Measurements from ENCODE around the gene GPR42.
A peak's percentile ranks its signal among the peaks of the same experiment; 100 is the strongest.
"Not testable (repeated sequence)": the region's sequence is repeated elsewhere in the genome, so short reads cannot be mapped to it uniquely, and the experiment has no call there.

Gene GPR42

DNA sequence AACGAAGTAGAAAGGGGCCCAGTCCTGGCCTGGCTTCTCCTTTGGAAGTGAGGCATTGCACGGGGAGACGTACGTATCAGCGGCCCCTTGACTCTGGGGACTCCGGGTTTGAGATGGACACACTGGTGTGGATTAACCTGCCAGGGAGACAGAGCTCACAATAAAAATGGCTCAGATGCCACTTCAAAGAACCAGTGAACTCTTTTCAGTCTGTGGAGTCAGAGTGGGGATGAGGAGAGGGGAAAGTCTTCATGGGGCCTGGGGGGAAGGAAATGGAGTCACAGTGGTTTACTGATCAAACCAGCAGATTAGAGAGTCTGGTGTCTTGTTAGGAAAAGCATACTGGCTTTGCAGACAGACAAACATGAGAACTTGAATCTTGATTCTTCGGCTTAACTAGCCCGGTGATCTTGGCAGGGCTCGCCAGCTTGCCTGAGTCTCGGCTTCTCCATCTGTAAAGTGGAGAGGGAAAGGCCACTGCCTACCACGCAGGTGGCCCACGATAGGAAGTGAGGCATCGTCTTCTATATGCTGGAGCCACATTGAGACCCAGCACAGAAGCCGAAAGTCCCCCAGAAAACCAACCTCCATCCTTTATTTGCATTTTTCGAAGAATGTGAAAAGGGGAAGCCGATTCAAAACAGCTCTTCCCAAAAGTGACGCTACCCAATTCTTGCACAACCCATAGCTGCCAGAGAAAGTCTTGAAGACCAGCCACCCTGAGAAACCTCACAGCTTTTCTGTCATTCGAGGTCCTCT is 23.5 kb upstream of the GPR42 start, which contains the start of gene FFAR1:
Gene FFAR1 (plus strand): TSS at position 732 of the 759 bp plus-strand sequence. CDS start 3,650 bp downstream, outside the sequence.
- DNase-seq (ENCODE audit: low spot score): peak; percentile 40

DNA sequence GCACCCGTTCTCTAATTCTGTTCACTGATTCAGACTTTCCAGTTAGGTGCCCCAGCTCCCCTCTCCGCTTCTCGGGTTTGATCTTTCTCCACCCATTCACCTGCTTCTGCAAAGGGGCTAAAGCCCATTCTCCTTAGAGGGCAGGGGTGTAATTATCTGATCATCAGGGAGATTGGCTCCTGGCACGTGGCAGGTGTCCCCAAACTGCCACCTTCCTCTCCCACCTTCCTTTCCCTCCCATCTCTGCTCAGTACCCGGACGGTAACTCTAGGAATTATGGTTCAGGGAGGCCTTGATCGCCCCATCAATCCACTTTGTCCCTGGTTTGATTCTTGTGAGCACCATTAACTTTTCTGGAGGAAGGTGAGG is 23.0 kb upstream of the GPR42 start:
- no peak for DNase-seq (ENCODE audit: low spot score)

DNA sequence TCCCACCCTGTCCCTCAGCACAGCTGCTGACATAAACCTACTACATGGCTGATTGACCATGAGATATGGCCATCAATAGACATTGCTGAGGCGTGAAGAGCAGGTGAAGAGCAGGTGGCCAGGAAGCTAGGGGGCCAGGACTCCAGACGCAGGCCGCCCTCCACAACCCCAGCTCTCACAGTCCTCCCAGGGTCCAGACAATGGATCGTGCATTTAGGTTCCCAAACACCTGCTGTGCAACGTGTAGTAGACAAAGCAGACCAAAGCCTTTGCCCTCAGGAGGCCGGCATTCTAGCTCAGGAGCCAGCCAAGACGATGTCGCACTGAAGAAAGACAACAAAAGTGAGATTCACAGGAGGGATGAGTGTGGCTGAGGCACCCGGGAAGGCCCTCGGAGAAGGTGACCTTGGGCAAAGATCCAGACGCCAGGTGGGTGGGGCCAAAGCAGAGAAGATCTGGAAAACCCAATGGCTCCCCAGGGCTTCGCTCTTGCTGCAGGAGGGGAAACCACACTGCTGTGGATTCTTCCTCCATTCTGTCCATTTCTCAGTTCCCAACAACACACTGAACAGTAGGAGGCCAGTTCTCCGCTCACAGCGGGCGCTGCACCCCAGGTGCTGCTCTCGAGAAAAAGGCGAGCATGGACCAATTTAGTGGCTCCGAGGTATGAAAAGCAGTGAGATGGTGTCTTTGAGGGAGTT is 21.8 kb upstream of the GPR42 start:
- no peak for DNase-seq (ENCODE audit: low spot score)

DNA sequence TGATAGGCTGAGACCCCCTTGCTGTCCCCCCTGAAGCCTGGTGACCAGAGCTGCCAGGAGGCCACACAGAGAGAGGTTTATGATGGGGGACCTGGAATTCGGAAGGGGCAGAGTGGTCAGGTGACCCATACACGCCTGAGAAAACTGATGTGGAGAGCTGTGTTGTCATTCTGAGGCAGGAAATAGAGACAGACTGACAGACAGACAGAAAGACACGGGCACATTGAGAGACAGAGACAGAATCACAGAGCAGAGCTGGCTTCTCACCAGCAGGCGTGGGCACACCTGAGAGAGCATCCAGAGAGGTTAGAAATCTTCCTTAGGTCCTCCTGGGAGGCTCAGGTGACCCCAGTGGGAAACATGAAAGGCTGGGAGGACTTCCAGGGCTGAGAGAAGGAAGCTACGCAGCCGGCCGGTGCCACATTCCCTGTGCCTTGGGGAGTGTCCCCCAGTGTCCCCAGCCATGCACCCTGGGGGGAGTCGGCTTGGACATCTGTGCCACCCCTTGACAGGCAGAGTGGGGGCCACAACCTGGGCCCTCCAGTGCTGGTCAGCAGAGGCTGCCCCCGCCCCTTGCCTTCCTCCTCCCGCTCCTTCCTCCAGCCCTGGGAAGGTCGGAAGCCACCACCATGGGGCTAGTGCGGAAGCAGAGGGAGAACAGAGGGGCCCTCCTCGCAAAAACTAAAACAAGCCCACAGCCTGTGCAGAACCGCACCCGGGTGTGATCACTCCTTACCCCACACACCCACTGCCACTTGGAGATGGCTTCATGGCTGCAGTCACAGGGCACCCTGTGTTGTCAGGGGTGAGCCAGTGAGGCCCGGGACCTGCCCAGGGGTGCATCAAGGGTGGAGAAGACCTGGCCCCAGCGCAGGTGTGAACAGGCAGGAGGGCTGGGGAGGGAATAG is 21.0 kb upstream of the GPR42 start:
- DNase-seq (ENCODE audit: low spot score): no peak

DNA sequence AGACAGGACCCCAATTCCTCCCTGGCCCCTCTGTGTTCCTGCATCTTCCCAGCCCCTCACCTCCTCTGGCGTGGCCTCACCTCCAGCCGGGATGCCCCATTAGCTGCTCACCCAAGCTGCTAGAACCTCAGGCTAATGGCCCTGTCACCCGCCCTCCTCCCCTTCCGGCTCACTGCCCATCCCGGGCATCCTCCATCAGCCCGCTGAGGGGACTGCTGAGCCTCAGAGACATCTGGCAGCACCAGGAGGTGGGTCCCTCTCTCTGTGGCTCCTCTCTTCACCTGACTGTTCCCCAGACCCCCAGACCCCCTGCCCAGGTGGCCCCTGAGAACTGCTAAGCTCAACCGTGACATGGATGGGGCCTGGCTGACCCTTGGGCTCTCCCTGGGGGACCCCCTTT is 20.3 kb upstream of the GPR42 start:
- no peak for DNase-seq (ENCODE audit: low spot score)

DNA sequence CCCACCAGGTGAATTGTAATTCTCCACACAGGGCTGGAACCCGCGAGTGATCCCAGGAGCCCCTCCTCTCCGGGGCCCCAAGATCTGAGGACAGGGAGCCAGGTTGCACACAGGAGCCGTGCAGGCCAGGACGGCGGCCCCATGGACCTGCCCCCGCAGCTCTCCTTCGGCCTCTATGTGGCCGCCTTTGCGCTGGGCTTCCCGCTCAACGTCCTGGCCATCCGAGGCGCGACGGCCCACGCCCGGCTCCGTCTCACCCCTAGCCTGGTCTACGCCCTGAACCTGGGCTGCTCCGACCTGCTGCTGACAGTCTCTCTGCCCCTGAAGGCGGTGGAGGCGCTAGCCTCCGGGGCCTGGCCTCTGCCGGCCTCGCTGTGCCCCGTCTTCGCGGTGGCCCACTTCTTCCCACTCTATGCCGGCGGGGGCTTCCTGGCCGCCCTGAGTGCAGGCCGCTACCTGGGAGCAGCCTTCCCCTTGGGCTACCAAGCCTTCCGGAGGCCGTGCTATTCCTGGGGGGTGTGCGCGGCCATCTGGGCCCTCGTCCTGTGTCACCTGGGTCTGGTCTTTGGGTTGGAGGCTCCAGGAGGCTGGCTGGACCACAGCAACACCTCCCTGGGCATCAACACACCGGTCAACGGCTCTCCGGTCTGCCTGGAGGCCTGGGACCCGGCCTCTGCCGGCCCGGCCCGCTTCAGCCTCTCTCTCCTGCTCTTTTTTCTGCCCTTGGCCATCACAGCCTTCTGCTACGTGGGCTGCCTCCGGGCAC is 19.3 kb upstream of the GPR42 start:
- no peak for DNase-seq (ENCODE audit: low spot score)

DNA sequence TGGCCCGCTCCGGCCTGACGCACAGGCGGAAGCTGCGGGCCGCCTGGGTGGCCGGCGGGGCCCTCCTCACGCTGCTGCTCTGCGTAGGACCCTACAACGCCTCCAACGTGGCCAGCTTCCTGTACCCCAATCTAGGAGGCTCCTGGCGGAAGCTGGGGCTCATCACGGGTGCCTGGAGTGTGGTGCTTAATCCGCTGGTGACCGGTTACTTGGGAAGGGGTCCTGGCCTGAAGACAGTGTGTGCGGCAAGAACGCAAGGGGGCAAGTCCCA is 18.8 kb upstream of the GPR42 start:
- no peak for DNase-seq (ENCODE audit: low spot score)

DNA sequence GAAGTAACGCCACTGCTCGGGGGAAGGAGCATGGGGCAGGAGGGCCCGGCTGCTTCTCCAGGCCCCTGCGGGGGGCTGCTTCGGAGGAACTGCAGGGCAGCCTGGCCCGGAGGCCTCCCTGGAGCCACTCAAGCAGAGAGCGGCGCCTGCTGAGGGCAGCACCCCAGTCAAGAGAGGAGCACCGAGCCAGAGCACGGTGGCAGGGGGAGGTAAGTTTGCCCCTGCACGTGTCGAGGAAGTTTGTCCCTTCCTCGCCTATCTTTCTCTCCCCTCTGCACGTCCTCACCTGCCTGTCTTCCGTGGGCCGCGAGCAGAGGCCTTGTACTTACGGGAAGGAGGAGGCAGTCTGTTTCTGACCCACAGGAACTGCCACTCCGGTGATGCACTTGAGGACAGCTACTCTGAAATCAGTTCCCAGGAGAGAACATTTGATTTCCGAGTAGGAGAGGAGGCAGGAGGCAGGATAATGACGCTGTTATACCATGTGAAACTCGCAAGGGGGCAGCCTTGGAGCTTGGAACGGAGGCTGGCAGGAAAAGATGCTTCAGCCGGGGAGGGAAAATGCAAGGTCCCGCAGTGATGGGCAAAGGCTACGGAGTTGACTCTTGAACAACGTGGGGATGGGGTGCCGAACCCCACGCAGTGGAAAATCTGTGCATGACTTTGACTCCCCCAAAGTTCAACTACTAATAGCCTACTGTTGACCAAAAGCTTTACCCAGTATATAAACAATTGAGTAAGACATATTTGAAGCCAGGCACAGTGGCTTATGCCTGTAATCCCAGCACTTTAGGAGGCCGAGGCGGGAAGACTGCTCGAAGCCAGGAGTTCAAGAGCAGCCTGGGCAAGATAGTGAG is 18.2 kb upstream of the GPR42 start:
- DNase-seq (ENCODE audit: low spot score): peak; percentile 89

DNA sequence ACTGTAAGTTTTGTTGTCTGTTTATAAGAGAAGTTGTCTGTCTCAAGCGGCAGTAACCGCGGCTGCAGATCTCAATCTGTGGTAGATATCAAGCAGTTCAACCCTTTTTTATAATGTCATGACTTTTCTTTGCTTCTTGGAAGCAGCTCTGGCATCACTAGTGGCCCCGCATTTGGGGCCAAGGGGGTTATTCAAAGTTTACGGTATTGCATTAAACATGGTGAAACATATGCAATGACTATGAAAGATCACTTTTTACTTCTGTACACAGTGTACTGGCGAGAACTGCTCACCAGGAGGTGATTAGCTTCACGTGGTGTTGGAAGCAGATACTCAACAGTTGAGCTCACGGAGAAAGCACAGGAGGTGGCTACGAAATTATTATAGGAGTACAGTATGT is 17.2 kb upstream of the GPR42 start:
- no peak for DNase-seq (ENCODE audit: low spot score)

DNA sequence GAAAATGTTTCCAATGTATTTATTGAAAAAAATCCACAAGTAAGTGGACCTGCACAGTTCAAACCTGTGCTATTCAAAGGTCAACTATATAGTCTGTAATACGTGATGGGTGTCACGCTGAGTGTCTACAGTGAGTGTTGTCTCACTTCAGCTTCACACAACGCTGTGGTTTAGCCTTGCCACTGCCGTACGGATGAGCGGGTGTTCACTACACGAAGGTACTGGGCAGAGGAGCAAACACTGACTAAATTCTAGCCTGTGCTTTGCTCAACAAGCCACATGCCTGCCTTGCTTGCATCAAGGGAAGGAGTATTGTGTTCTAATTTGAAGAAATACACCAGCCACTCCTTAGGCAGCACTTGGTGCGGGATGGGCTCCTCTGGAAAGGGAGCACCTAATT is 16.0 kb upstream of the GPR42 start:
- no peak for DNase-seq (ENCODE audit: low spot score)

DNA sequence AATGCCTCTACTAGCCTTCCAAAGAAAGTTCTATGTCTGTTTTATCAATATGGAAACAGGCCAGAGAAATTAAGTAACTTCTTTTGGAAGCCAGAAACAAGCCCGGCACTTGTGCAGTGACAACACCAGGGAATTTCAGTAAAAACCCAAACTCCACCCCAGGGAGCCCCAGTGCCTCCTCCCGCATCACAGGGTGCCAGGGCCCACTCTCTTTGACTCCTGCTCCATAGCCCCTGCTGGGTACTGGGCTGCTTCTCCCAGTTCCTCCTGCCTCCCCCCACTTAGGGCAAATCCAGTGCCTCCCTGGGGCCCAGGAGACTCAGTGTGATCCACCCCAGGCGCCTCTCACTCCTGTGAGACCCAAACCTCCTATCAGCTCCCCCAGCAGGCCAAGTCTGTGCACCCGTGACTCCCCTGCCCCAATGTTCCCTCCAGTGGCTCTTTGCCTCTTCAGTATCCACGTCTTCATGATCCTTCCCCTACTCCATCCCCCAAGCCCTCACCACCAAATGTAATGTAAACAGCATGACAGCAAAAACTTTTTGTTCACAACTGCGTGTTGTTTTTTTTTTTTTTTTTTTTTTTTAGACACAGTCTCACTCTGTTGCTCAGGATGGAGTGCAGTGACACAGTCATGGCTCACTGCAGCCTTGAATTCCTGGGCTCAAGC is 14.9 kb upstream of the GPR42 start:
- no peak for DNase-seq (ENCODE audit: low spot score)

DNA sequence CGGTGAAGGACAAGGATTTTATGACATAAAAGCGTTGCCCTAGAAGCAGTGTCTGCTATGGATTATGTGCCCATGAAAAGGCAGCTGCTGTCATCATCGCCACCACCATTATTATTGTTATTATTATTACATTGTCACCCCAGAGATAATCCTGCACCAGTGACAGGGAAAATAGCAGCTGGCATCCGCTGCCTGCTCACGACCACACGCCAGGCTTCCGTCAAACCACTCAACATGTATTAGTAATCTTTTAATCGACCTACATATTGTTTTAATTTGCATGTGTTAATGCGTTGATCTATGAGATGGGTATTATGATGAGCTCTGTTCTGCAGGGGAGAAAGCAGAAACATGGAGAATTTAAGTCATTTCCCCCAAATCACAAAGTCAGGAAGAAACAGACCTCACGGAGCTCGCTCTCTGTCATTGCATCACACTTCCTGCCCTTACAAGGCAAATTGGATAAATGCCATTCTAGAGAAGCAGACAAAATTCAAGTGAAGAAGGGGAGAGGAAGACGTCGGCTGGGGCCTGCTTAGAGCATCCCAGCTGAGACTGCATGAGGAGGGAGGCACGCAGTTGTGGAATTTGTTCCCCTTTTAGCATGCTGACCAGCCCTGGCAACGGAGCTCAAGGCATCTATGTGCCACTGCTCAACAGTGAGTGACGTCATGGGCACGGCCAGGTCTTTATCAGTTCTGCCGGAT is 12.8 kb upstream of the GPR42 start, which contains the start of gene FFAR3:
Gene FFAR3 (plus strand): TSS at position 594 of the 707 bp plus-strand sequence. CDS start 431 bp downstream, outside the sequence.
- DNase-seq (ENCODE audit: low spot score): peak; percentile 68

DNA sequence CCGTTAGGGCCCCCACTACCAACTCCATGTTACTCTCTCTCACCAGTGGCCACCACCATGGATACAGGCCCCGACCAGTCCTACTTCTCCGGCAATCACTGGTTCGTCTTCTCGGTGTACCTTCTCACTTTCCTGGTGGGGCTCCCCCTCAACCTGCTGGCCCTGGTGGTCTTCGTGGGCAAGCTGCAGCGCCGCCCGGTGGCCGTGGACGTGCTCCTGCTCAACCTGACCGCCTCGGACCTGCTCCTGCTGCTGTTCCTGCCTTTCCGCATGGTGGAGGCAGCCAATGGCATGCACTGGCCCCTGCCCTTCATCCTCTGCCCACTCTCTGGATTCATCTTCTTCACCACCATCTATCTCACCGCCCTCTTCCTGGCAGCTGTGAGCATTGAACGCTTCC is 12.0 kb upstream of the GPR42 start:
- not testable (repeated sequence) for DNase-seq (ENCODE audit: low spot score)

DNA sequence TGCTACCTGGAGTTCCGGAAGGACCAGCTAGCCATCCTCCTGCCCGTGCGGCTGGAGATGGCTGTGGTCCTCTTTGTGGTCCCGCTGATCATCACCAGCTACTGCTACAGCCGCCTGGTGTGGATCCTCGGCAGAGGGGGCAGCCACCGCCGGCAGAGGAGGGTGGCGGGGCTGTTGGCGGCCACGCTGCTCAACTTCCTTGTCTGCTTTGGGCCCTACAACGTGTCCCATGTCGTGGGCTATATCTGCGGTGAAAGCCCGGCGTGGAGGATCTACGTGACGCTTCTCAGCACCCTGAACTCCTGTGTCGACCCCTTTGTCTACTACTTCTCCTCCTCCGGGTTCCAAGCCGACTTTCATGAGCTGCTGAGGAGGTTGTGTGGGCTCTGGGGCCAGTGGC is 11.5 kb upstream of the GPR42 start:
- DNase-seq (ENCODE audit: low spot score): not testable (repeated sequence)

DNA sequence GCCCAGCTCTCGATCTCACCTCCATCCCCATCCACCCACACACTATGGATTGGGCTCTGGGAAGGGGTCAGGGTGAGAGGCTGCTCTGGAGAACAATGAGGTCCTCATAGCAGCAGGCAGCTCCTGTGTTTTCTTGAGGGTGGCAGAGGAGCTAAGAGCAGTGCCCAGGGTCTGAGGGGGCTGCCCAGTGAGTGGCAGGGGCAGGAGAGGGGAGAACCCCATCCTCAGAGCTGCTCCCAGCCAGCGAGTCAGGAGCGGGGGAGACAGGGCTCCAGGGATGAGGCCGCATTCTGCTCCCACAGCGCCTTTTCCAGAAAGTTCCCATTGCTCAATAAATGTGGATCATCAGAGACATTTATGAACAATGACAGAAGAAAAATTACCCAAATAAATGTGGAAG is 10.8 kb upstream of the GPR42 start:
- DNase-seq (ENCODE audit: low spot score): not testable (repeated sequence)

DNA sequence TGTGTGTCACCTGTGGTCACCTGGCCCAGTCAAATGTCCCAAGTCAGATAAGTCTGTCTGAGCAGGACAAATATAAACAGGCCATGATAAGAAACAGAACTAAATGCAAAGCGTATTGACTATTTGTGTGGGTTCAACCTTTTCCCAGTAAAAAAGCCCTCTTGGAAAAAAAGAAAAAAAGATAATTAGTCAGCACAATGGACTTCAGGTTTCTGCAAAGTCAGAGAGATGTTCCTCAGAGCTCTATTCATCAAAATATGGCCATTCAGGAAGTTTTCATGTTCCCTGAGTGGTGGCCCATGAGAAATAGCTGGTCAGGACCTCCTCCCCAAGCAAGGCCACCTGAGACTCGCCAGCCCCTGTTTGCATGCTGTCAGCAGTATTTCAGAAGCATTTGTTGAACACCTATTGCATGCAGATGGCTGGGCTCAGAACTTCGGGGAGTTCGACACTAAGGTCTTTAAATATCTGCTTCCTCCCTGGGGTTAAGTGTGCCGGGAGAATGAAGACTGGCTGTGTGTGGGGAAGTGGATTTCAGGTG is 9.9 kb upstream of the GPR42 start:
- no peak for DNase-seq (ENCODE audit: low spot score)

DNA sequence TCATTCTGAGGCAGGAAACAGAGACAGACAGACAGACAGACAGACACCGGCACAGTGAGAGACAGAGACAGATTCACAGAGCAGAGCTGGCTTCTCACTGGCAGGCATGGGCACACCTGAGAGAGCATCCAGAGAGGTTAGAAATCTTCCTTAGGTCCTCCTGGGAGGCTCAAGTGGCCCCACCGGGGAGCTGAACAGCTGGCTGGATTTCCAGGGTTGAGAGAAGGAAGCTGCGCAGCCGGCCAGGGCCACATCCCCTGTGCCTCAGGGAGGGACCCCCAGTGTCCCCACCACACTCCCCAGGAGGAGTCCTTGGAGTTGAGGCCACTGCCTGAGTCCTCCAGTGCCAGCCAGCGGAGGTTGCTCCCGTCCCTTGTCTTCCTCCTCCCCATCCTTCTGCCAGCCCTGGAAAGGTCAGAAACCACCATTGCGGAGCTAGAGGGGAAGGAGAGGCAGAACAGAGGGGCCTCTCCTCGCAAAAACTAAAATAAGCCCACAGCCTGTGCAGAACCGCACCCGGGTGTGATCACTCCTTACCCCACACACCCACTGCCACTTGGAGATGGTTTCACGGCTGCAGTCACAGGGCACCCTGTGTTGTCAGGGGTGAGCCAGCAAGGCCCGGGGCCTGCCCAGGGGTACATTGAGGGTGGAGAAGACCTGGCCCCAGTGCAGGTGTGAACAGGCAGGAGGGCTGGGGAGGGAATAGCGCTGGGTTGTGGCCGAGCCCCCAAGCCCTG is 8.4 kb upstream of the GPR42 start:
- DNase-seq (ENCODE audit: low spot score): no peak

DNA sequence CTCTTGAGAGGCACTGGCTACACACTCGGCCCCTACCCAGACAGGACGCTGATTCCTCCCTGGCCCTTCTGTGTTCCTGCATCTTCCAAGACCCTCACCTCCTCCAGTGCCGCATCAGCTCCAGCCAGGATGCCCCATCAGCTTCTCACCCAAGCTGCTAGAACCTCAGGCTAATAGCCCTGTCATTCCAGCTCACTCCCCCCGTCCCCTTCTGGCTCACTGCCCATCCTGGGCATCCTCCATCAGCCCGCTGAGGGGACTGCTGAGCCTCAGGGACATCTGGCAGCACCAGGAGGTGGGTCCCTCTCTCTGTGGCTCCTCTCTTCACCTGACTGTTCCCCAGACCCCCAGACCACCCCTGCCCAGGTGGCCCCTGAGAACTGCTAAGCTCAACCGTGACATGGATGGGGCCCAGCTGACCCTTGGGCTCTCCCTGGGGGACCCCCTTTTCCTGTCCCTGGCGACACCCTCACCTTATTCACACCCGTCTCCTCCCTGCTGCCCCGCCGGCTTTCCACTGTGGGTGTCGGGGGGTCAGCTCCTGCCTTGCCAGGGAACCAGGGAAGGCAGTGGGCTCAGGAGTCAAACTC is 7.8 kb upstream of the GPR42 start:
- no peak for DNase-seq (ENCODE audit: low spot score)
